ENCODE measurements around the gene DHX36. TPM values are rescaled to one million over a fixed set of nuclear protein-coding genes. Genes with fewer than 3 reads are reported as not detected.

DHX36 gene
- total and polyA plus RNA-seq, 4 donors, result 26.8 to 141 (median 46.6) TPM

- DNase-seq (no peak), ATAC-seq (ENCODE audit: insufficient read depth, low FRiP score) (no peak)
- H3K27ac ChIP-seq (ENCODE audit: low read depth in 1 of 2, low read length in 1 of 2), result no peak overlapping the region
- no peaks in the 10 kb centered on the region for H3K9me3 ChIP-seq (ENCODE audit: control insufficient read depth in 4 of 4, insufficient read depth in 3 of 4, low read length in 3 of 4)
- no peak for TF ChIP-seq CTCF (IDR thresholded peaks at IDR 0.05; ENCODE audit: control extremely low read depth, extremely low read depth)
- H3K9ac ChIP-seq (ENCODE audit: insufficient read depth in 1 of 2, low read length in 2 of 2), result no peak overlapping the region
- no peaks in the 10 kb centered on the region for H3K27me3 ChIP-seq (ENCODE audit: control insufficient read depth in 3 of 3, insufficient read depth in 3 of 3, low read length in 2 of 3)
- H3K36me3 ChIP-seq (ENCODE audit: control insufficient read depth in 4 of 4, insufficient read depth in 4 of 4, low read length in 4 of 4), result peaks cover 4 to 36% (median 21%) of the 10 kb centered on the region in 4 donors
- H3K4me1 ChIP-seq (ENCODE audit: control insufficient read depth in 5 of 5, insufficient read depth in 5 of 5, low read length in 5 of 5), result no peaks in the 10 kb centered on the region
- H3K4me3 ChIP-seq, result no peak overlapping the region
Measured at GRCh38 chr3:154310840-154311239, 13.4 kb downstream of the DHX36 start.

GRCh38 chr3:154307363-154307762, 16.9 kb downstream of the DHX36 start:
- H3K27me3 ChIP-seq (ENCODE audit: control insufficient read depth in 3 of 3, insufficient read depth in 3 of 3, low read length in 2 of 3), result no peaks in the 10 kb centered on the region
- DNase-seq (no peak), ATAC-seq (ENCODE audit: insufficient read depth, low FRiP score) (no peak)
- no peak overlapping the region for H3K4me3 ChIP-seq
- TF ChIP-seq CTCF (IDR thresholded peaks at IDR 0.05; ENCODE audit: control extremely low read depth, extremely low read depth), result no peak
- H3K27ac ChIP-seq (ENCODE audit: low read depth in 1 of 2, low read length in 1 of 2), result no peak overlapping the region
- peaks cover 8 to 41% (median 25%) of the 10 kb centered on the region in 4 donors for H3K36me3 ChIP-seq (ENCODE audit: control insufficient read depth in 4 of 4, insufficient read depth in 4 of 4, low read length in 4 of 4)
- H3K4me1 ChIP-seq (ENCODE audit: control insufficient read depth in 5 of 5, insufficient read depth in 5 of 5, low read length in 5 of 5), result no peaks in the 10 kb centered on the region
- no peaks in the 10 kb centered on the region for H3K9me3 ChIP-seq (ENCODE audit: control insufficient read depth in 4 of 4, insufficient read depth in 3 of 4, low read length in 3 of 4)
- no peak overlapping the region for H3K9ac ChIP-seq (ENCODE audit: insufficient read depth in 1 of 2, low read length in 2 of 2)

- Histone ChIP-seq H3K27me3 (ENCODE audit: control insufficient read depth in 3 of 3, insufficient read depth in 3 of 3, low read length in 2 of 3) (no peaks in the 10 kb centered on the region), H3K9ac (ENCODE audit: insufficient read depth in 1 of 2, low read length in 2 of 2) (no peak overlapping the region), H3K27ac (ENCODE audit: low read depth in 1 of 2, low read length in 1 of 2) (no peak overlapping the region), H3K36me3 (ENCODE audit: control insufficient read depth in 4 of 4, insufficient read depth in 4 of 4, low read length in 4 of 4) (peaks cover 15 to 51% (median 41%) of the 10 kb centered on the region in 4 donors), H3K9me3 (ENCODE audit: control insufficient read depth in 4 of 4, insufficient read depth in 3 of 4, low read length in 3 of 4) (no peaks in the 10 kb centered on the region), H3K4me3 (no peak overlapping the region), H3K4me1 (ENCODE audit: control insufficient read depth in 5 of 5, insufficient read depth in 5 of 5, low read length in 5 of 5) (no peaks in the 10 kb centered on the region)
- no peak for ATAC-seq (ENCODE audit: insufficient read depth, low FRiP score)
- TF ChIP-seq CTCF (IDR thresholded peaks at IDR 0.05; ENCODE audit: control extremely low read depth, extremely low read depth), result no peak
- WGBS, 2 donors, result 94 to 97% methylated on average over 3 of the region's 3 CpGs
- no peak for DNase-seq
Measured at GRCh38 chr3:154304936-154305335, 19.4 kb downstream of the DHX36 start.

- no peak overlapping the region for H3K27ac ChIP-seq (ENCODE audit: low read depth in 1 of 2, low read length in 1 of 2)
- no peaks in the 10 kb centered on the region for H3K4me1 ChIP-seq (ENCODE audit: control insufficient read depth in 5 of 5, insufficient read depth in 5 of 5, low read length in 5 of 5)
- H3K27me3 ChIP-seq (ENCODE audit: control insufficient read depth in 3 of 3, insufficient read depth in 3 of 3, low read length in 2 of 3), result no peaks in the 10 kb centered on the region
- TF ChIP-seq CTCF (IDR thresholded peaks at IDR 0.05; ENCODE audit: control extremely low read depth, extremely low read depth), result no peak
- H3K36me3 ChIP-seq (ENCODE audit: control insufficient read depth in 4 of 4, insufficient read depth in 4 of 4, low read length in 4 of 4), result peaks cover 16 to 51% (median 43%) of the 10 kb centered on the region in 4 donors
- no peaks in the 10 kb centered on the region for H3K9me3 ChIP-seq (ENCODE audit: control insufficient read depth in 4 of 4, insufficient read depth in 3 of 4, low read length in 3 of 4)
- H3K9ac ChIP-seq (ENCODE audit: insufficient read depth in 1 of 2, low read length in 2 of 2), result no peak overlapping the region
- DNase-seq (no peak), ATAC-seq (ENCODE audit: insufficient read depth, low FRiP score) (no peak)
- H3K4me3 ChIP-seq, result no peak overlapping the region
Measured at GRCh38 chr3:154304116-154304786, 20.0 kb downstream of the DHX36 start.
